ENCODE data around the gene PRKCZ.

The PRKCZ gene

GRCh38 chr1:2041305-2041704, 8.9 kb upstream of the PRKCZ start:
- Mint-ChIP-seq H3K9me3 (no peaks in the 10 kb centered on the region), H3K27me3 (ENCODE audit: low read depth) (peaks cover 30% of the 10 kb centered on the region), H3K27ac (no peak overlapping the region), H3K4me3 (no peak overlapping the region), H3K4me1 (peaks cover 9% of the 10 kb centered on the region), H3K36me3 (ENCODE audit: low read depth) (no peaks in the 10 kb centered on the region)
- no peak for TF ChIP-seq CTCF (IDR thresholded peaks at IDR 0.05; ENCODE audit: unreplicated experiment in 3 of 3)

- peaks cover 9% of the 10 kb centered on the region for H3K4me1 Mint-ChIP-seq
- H3K36me3 Mint-ChIP-seq (ENCODE audit: low read depth) = no peaks in the 10 kb centered on the region
- no peak for TF ChIP-seq CTCF (IDR thresholded peaks at IDR 0.05; ENCODE audit: unreplicated experiment in 3 of 3)
- no peaks in the 10 kb centered on the region for H3K9me3 Mint-ChIP-seq
- no peak overlapping the region for H3K27ac Mint-ChIP-seq
- no peak overlapping the region for H3K4me3 Mint-ChIP-seq
- peaks cover 34% of the 10 kb centered on the region for H3K27me3 Mint-ChIP-seq (ENCODE audit: low read depth)
These were observed 8.3 kb upstream of the PRKCZ start for GRCh38 chr1:2041887-2042286.

- Mint-ChIP-seq H3K9me3 (no peaks in the 10 kb centered on the region), H3K4me3 (no peak overlapping the region), H3K36me3 (ENCODE audit: low read depth) (no peaks in the 10 kb centered on the region), H3K27me3 (ENCODE audit: low read depth) (peaks cover 42% of the 10 kb centered on the region), H3K27ac (no peak overlapping the region), H3K4me1 (peaks cover 9% of the 10 kb centered on the region)
- TF ChIP-seq CTCF (IDR thresholded peaks at IDR 0.05; ENCODE audit: unreplicated experiment in 3 of 3) = no peak
These were observed 7.1 kb upstream of the PRKCZ start for GRCh38 chr1:2042830-2043773.

- H3K4me1 Mint-ChIP-seq = peaks cover 9% of the 10 kb centered on the region
- peak overlapping the region; percentile 12 to 54 (median 33) for H3K4me3 Mint-ChIP-seq
- peaks cover 43% of the 10 kb centered on the region for H3K27me3 Mint-ChIP-seq (ENCODE audit: low read depth)
- no peaks in the 10 kb centered on the region for H3K36me3 Mint-ChIP-seq (ENCODE audit: low read depth)
- no peak overlapping the region for H3K27ac Mint-ChIP-seq
- TF ChIP-seq CTCF (IDR thresholded peaks at IDR 0.05; ENCODE audit: unreplicated experiment in 3 of 3) = no peak
- no peaks in the 10 kb centered on the region for H3K9me3 Mint-ChIP-seq
These were observed 6.3 kb upstream of the PRKCZ start for GRCh38 chr1:2043886-2044285.

- TF ChIP-seq CTCF (IDR thresholded peaks at IDR 0.05; ENCODE audit: unreplicated experiment in 3 of 3) = peak; percentile 80 to 92 (median 85)
- Mint-ChIP-seq H3K27ac (no peak overlapping the region), H3K9me3 (no peaks in the 10 kb centered on the region), H3K27me3 (ENCODE audit: low read depth) (peaks cover 47% of the 10 kb centered on the region), H3K36me3 (ENCODE audit: low read depth) (no peaks in the 10 kb centered on the region), H3K4me1 (peaks cover 9% of the 10 kb centered on the region), H3K4me3 (peak overlapping the region in 1 of 3 experiments; percentile 46)
These were observed 5.5 kb upstream of the PRKCZ start for GRCh38 chr1:2044510-2045319.
